Measurements from ENCODE around the gene SPOCK1.

- TF ChIP-seq SIN3A (IDR thresholded peaks at IDR 0.05; ENCODE audit: borderline replicate concordance, insufficient read depth, low read length) (no peak), REST (IDR thresholded peaks at IDR 0.05; ENCODE audit: insufficient read depth in 1 of 2, low read depth in 2 of 2, low read length in 2 of 2) (no peak), TAF1 (IDR thresholded peaks at IDR 0.05; ENCODE audit: borderline replicate concordance, insufficient read depth, low read length) (no peak), POLR2AphosphoS5 (IDR thresholded peaks at IDR 0.05; ENCODE audit: low read depth, low read length) (no peak), FOXP2 (optimal IDR thresholded peaks at IDR 0.05; ENCODE audit: borderline replicate concordance, extremely low read depth, extremely low read length, insufficient read depth) (no peak)
Measured at GRCh38 chr5:137316346-137316736, 182.8 kb downstream of the SPOCK1 start.
